ENCODE measurements around the gene SHISA7.

DNA sequence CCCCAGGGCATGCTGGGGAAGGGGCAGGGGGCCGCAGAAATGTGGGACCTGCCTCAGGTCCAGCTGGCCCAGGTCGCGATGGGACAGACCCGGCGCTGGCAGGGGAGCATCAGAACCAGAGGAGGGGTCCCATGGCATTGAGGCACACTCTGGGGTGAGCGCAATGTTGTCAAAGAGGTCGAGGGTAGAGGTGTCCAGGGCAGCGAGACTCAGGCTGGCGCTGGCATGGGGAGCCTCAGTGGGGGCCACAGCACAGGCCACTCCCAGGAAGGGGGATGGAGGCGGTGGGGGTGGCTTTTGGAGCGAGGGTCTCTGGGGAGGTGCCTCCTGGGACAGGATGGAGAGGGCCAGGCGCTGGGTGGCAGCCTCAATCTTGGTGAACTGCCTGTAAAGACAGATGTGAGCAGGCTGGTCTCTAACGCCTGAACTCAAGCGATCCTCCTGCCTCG, 20.5 kb upstream of the SHISA7 start:
- TF ChIP-seq, protein P1, sequence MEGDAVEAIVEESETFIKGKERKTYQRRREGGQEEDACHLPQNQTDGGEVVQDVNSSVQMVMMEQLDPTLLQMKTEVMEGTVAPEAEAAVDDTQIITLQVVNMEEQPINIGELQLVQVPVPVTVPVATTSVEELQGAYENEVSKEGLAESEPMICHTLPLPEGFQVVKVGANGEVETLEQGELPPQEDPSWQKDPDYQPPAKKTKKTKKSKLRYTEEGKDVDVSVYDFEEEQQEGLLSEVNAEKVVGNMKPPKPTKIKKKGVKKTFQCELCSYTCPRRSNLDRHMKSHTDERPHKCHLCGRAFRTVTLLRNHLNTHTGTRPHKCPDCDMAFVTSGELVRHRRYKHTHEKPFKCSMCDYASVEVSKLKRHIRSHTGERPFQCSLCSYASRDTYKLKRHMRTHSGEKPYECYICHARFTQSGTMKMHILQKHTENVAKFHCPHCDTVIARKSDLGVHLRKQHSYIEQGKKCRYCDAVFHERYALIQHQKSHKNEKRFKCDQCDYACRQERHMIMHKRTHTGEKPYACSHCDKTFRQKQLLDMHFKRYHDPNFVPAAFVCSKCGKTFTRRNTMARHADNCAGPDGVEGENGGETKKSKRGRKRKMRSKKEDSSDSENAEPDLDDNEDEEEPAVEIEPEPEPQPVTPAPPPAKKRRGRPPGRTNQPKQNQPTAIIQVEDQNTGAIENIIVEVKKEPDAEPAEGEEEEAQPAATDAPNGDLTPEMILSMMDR (IDR thresholded peaks at IDR 0.05): no peak
- TF ChIP-seq EP300 (IDR thresholded peaks at IDR 0.05) (no peak), POLR2AphosphoS5 (IDR thresholded peaks at IDR 0.05) (no peak)
